ENCODE results near the gene TUBGCP5.

Gene TUBGCP5

DNA sequence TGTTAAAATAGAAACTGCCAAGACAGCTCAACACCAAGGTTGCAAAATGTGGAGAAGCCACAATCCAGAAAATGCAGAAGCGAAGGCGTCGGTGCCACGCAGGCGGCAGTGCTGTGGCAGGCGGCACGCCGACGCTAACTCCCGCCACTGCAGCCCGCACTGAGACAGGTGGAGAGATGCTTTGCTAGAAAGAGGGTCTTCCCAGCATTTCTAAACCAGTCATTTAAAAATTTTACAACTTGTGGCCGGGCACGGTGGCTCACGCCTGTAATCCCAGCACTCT lies 82.5 kb downstream of the TUBGCP5 start:
- Histone ChIP-seq H3K36me3 (ENCODE audit: low read length) (no peaks in the 10 kb centered on the region), H3K9ac (ENCODE audit: low read length) (no peak overlapping the region), H3F3A (ENCODE audit: insufficient read depth) (no peaks in the 10 kb centered on the region), H3K9me3 (ENCODE audit: insufficient read depth, low read length) (no peaks in the 10 kb centered on the region), H3K27me3 (ENCODE audit: low read length) (no peaks in the 10 kb centered on the region), H3K9me2 (replicated peaks; ENCODE audit: insufficient read depth, low read length) (no peaks in the 10 kb centered on the region), H3K4me2 (ENCODE audit: low read depth, low read length, poor library complexity, severe bottlenecking) (no peak overlapping the region), H3K4me3 (ENCODE audit: insufficient read depth, low read length, poor library complexity, severe bottlenecking) (no peak overlapping the region), H2AFZ (ENCODE audit: low read depth, low read length, severe bottlenecking) (no peak overlapping the region), H4K20me1 (ENCODE audit: low read depth, low read length) (no peaks in the 10 kb centered on the region), H3K27ac (ENCODE audit: low read depth, low read length) (no peak overlapping the region), H3K79me2 (ENCODE audit: insufficient read depth, low read length) (no peaks in the 10 kb centered on the region)
- no peak for TF ChIP-seq EZH2phosphoT487 (conservative IDR thresholded peaks at IDR 0.05; ENCODE audit: low read length)
- TF ChIP-seq, protein P1, sequence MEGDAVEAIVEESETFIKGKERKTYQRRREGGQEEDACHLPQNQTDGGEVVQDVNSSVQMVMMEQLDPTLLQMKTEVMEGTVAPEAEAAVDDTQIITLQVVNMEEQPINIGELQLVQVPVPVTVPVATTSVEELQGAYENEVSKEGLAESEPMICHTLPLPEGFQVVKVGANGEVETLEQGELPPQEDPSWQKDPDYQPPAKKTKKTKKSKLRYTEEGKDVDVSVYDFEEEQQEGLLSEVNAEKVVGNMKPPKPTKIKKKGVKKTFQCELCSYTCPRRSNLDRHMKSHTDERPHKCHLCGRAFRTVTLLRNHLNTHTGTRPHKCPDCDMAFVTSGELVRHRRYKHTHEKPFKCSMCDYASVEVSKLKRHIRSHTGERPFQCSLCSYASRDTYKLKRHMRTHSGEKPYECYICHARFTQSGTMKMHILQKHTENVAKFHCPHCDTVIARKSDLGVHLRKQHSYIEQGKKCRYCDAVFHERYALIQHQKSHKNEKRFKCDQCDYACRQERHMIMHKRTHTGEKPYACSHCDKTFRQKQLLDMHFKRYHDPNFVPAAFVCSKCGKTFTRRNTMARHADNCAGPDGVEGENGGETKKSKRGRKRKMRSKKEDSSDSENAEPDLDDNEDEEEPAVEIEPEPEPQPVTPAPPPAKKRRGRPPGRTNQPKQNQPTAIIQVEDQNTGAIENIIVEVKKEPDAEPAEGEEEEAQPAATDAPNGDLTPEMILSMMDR (IDR thresholded peaks at IDR 0.05; ENCODE audit: insufficient read depth, low read length, poor library complexity, severe bottlenecking): no peak

DNA sequence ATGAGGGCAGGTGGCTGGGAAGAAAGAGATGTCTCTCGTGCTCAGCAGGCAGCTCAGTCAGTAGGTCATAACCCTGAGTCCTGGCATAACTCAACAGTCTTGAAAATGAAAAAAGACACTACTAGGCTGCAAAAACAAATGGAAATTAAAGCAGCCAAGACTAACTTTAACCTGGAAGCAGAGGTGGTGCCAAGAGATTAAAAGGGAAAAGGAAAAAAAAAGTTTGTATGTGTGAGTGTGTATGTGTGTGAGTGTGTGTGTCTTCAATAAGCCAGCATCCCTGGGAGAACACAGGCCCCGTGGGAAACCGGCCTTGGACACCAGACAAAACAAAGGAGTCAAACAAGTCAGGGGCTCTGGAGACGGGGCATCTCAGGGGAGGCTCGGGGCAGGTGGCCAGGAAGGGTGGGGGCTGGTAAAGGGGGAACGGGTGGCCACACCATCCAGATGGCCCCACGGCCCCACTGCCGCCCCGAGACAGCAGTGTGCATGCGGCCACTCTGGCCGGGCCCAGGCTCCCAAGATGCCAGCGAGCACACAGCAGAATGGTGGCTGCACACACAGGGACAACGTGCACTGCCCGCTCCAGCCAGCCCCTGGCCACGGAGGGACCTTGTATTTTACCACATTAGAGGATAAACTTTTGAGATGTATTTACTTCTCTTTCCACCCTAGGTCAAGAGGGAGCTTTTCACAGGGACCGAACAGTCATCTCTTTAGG lies 83.0 kb downstream of the TUBGCP5 start:
- H3K27ac ChIP-seq (ENCODE audit: low read depth, low read length): no peak overlapping the region
- H3K36me3 ChIP-seq (ENCODE audit: low read length): no peaks in the 10 kb centered on the region
- H4K20me1 ChIP-seq (ENCODE audit: low read depth, low read length): no peaks in the 10 kb centered on the region
- no peak overlapping the region for H3K4me2 ChIP-seq (ENCODE audit: low read depth, low read length, poor library complexity, severe bottlenecking)
- no peaks in the 10 kb centered on the region for H3K27me3 ChIP-seq (ENCODE audit: low read length)
- H3F3A ChIP-seq (ENCODE audit: insufficient read depth): no peaks in the 10 kb centered on the region
- H2AFZ ChIP-seq (ENCODE audit: low read depth, low read length, severe bottlenecking): no peak overlapping the region
- no peak overlapping the region for H3K4me3 ChIP-seq (ENCODE audit: insufficient read depth, low read length, poor library complexity, severe bottlenecking)
- H3K9ac ChIP-seq (ENCODE audit: low read length): no peak overlapping the region
- H3K9me2 ChIP-seq (replicated peaks; ENCODE audit: insufficient read depth, low read length): no peaks in the 10 kb centered on the region
- no peaks in the 10 kb centered on the region for H3K79me2 ChIP-seq (ENCODE audit: insufficient read depth, low read length)
- no peaks in the 10 kb centered on the region for H3K9me3 ChIP-seq (ENCODE audit: insufficient read depth, low read length)
- TF ChIP-seq, protein P1 (IDR thresholded peaks at IDR 0.05; ENCODE audit: insufficient read depth, low read length, poor library complexity, severe bottlenecking): no peak
- no peak for TF ChIP-seq EZH2phosphoT487 (conservative IDR thresholded peaks at IDR 0.05; ENCODE audit: low read length)

DNA sequence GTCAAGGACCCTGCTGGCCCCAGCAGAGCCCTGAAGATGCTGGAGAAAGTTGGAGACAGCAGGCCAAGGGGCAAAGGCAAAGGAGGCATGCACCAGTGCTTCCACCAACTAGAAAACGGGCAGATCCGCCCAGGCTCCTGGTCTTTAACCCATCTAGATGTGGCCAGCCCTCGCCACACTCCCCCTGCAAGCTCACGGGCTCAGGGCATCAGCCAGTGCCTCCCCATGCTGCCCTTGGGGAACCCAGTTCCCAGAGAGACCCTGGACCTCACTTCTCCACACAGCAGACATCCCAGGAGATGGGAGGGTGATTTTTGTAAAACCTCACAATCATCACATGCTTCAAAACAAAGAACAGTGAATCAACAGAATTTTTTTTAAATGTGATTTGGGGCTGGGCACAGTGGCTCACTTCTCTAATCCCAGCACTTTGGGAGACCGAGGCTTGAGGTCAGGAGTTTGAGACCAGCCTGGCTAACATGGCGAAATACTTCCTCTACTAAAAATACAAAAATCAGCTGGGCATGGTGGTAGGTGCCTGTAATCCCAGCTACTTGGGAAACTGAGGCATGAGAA lies 83.7 kb downstream of the TUBGCP5 start:
- Histone ChIP-seq H3K36me3 (ENCODE audit: low read length) (no peaks in the 10 kb centered on the region), H2AFZ (ENCODE audit: low read depth, low read length, severe bottlenecking) (no peak overlapping the region), H3K9ac (ENCODE audit: low read length) (no peak overlapping the region), H3K27me3 (ENCODE audit: low read length) (no peaks in the 10 kb centered on the region), H3K9me3 (ENCODE audit: insufficient read depth, low read length) (no peaks in the 10 kb centered on the region), H3K27ac (ENCODE audit: low read depth, low read length) (no peak overlapping the region), H3K4me2 (ENCODE audit: low read depth, low read length, poor library complexity, severe bottlenecking) (no peak overlapping the region), H3K79me2 (ENCODE audit: insufficient read depth, low read length) (no peaks in the 10 kb centered on the region), H4K20me1 (ENCODE audit: low read depth, low read length) (no peaks in the 10 kb centered on the region), H3K4me3 (ENCODE audit: insufficient read depth, low read length, poor library complexity, severe bottlenecking) (no peak overlapping the region), H3K9me2 (replicated peaks; ENCODE audit: insufficient read depth, low read length) (no peaks in the 10 kb centered on the region), H3F3A (ENCODE audit: insufficient read depth) (no peaks in the 10 kb centered on the region)
- TF ChIP-seq EZH2phosphoT487 (conservative IDR thresholded peaks at IDR 0.05; ENCODE audit: low read length): no peak
- TF ChIP-seq, protein P1 (IDR thresholded peaks at IDR 0.05; ENCODE audit: insufficient read depth, low read length, poor library complexity, severe bottlenecking): no peak
